Gastrocnemius medialis (tissue), 4 donors: Measurements from ENCODE around the gene MYO1E. TPM values are rescaled to one million over a fixed set of nuclear protein-coding genes. Genes with fewer than 3 reads are reported as not detected.

ENCODE experiments used
- ATAC-seq, 2 donors: fragments of 150-250 bp; one replicate each; pipeline ENCODE4 v1.9.1; 2016
- DNase-seq, 2 donors: peaks; one replicate each; pipeline ENCODE4 v3.0.0-alpha.2; 2019
- H3K27ac ChIP-seq, 4 donors: fragments of 200-600 bp; sonication (generic); 1 replicate in 1 of 4; 2 replicates in 3 of 4; pipeline ENCODE4 v1.5.1; 2016 to 2018; ENCODE audit warnings: mild to moderate bottlenecking in 2 of 4, moderate library complexity in 1 of 4
- H3K27me3 ChIP-seq, 3 donors: fragments of 200-600 bp; sonication (generic) in 2 of 3; 1 replicate in 1 of 3; 2 replicates in 2 of 3; pipeline versions ENCODE4 v1.5.1 to v1.6.0; 2016 to 2019; ENCODE audit warnings: mild to moderate bottlenecking in 1 of 3, moderate library complexity in 1 of 3
- H3K36me3 ChIP-seq, 2 donors: fragments of 200-600 bp; sonication (generic) in 1 of 2; one replicate each; pipeline ENCODE4 v1.5.1; 2017 to 2018
- H3K4me1 ChIP-seq, 2 donors: fragments of 200-600 bp; sonication (generic) in 1 of 2; one replicate each; pipeline ENCODE4 v1.5.1; 2016 to 2017; ENCODE audit warnings: mild to moderate bottlenecking in 2 of 2
- H3K4me3 ChIP-seq, 4 donors: fragments of 200-600 bp; sonication (generic) in 3 of 4; 1 replicate in 1 of 4; 2 replicates in 3 of 4; pipeline ENCODE4 v1.5.1; 2016 to 2019; ENCODE audit warnings: mild to moderate bottlenecking in 2 of 4
- H3K9me3 ChIP-seq, 3 donors: fragments of 200-600 bp; sonication (generic) in 2 of 3; 1 replicate in 1 of 3; 2 replicates in 2 of 3; pipeline ENCODE4 v1.5.1; 2016 to 2019
- CTCF ChIP-seq, 5 experiments: fragments of 450-650 bp in 3 of 5; fragments of 200-600 bp in 2 of 5; sonication (generic) in 2 of 5; IDR thresholded peaks in 4 of 5; conservative IDR thresholded peaks in 1 of 5; 1 replicate in 4 of 5; 2 replicates in 1 of 5; pipeline ENCODE4 v1.5.1; 2016 to 2019; ENCODE audit warnings: antibody characterized with exemption in 5 of 5, mild to moderate bottlenecking in 3 of 5, moderate library complexity in 3 of 5
- POLR2A ChIP-seq, 2 donors: fragments of 450-650 bp; IDR thresholded peaks; one replicate each; pipeline ENCODE4 v1.6.1; 2017; ENCODE audit warnings: antibody characterized with exemption in 2 of 2, mild to moderate bottlenecking in 2 of 2, moderate library complexity in 2 of 2
- in situ Hi-C, 4 donors: fragments of 200-750 bp; cut with MboI; loops; one replicate each; pipeline versions ENCODE4 v1.15.0 to v1.8.0; 2017; ENCODE audit warnings: low sequenced_read_pairs in 4 of 4
- intact Hi-C: fragments of 100-400 bp; cut with DNase I; formaldehyde crosslinking; loops from one replicate; pipeline ENCODE4 v1.15.1; 2023; ENCODE audit warnings: low total_unique reads
- total RNA-seq, 4 donors: library from RNA; depleted of rRNA; stranded (reverse); fragments of >200 nt; gene quantifications; one replicate each; pipeline versions ENCODE4 v1.1.0 to v1.2.3, GENCODE V29; 2016

Gene MYO1E
- total RNA-seq, 4 donors from 2014 or later, result 12.8 to 39.6 (median 30.7) TPM

GRCh38 chr15:59237924-59238331 lies 134.7 kb downstream of the MYO1E start:
- intact Hi-C loops, result loop anchor here (5.0 kb wide), 1 partner anchor 59 kb away; no protein-coding TSS in a partner anchor
- H3K4me3 ChIP-seq, result no peak overlapping the region
- peak overlapping the region in 2 of 4 donors; percentile 6 to 21 for H3K27ac ChIP-seq
- H3K36me3 ChIP-seq, result no peaks in the 10 kb centered on the region
- H3K9me3 ChIP-seq, result no peaks in the 10 kb centered on the region
- H3K27me3 ChIP-seq, result no peaks in the 10 kb centered on the region
- no peak for DNase-seq
- in situ Hi-C loops, result no loop called here
- no peak for TF ChIP-seq POLR2A (IDR thresholded peaks at IDR 0.05)
- no peak for TF ChIP-seq CTCF (IDR thresholded peaks at IDR 0.05 in 4 of 5, conservative IDR thresholded peaks at IDR 0.05 in 1 of 5)
- no peak for ATAC-seq
- peaks cover 12 to 13% of the 10 kb centered on the region in 2 donors for H3K4me1 ChIP-seq

DNA sequence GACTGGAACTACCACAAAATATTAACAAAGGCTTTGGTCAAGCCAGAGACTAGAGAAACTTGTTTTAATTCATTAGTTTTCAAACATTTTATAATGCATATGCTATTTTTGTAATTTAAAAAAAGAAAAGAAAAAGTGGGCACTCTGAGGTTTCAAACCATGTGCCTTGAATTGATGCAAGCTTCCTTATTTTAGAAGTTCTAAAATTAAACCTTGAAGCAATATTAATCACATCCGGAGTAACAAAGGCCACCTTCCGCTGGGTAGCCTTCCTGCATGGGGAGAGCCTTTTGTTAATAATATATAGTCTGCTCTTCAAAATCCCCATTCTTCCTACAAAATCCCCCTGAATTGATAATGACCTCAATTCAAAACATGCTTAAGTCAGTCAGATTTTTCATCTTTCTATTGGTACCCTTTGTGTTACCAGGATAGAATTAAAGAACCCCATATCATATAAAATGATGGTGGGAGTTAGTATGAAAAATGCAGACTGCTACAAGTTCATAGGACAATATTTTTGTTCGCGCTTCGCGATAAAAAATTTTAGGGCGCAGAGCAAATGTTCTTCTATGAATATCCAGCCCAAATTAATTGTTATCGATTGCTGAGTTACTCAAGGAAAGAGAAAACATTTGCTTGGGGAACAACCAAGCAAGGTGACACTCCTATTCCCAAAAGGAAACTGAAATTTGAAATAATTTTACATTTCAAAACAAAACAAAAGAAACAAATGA lies 135.4 kb downstream of the MYO1E start:
- intact Hi-C loops (loop anchor here (5.0 kb wide), 1 partner anchor 60 kb away; no protein-coding TSS in a partner anchor), in situ Hi-C loops (no loop called here)
- ATAC-seq (no peak), DNase-seq (no peak)
- Histone ChIP-seq H3K36me3 (no peaks in the 10 kb centered on the region), H3K4me3 (no peak overlapping the region), H3K4me1 (peaks cover 12 to 13% of the 10 kb centered on the region in 2 donors), H3K27me3 (no peaks in the 10 kb centered on the region), H3K27ac (peak overlapping the region in 3 of 4 donors; percentile 2 to 21 (median 16)), H3K9me3 (no peaks in the 10 kb centered on the region)
- no peak for TF ChIP-seq POLR2A (IDR thresholded peaks at IDR 0.05)
- no peak for TF ChIP-seq CTCF (IDR thresholded peaks at IDR 0.05 in 4 of 5, conservative IDR thresholded peaks at IDR 0.05 in 1 of 5)

GRCh38 chr15:59236394-59236793 lies 136.3 kb downstream of the MYO1E start:
- DNase-seq (no peak), ATAC-seq (no peak)
- H3K27ac ChIP-seq, result peak overlapping the region in 3 of 4 donors; percentile 2 to 16 (median 12)
- peaks cover 0 to 6% of the 10 kb centered on the region in 2 donors for H3K36me3 ChIP-seq
- H3K4me3 ChIP-seq, result no peak overlapping the region
- no peak for TF ChIP-seq CTCF (IDR thresholded peaks at IDR 0.05 in 4 of 5, conservative IDR thresholded peaks at IDR 0.05 in 1 of 5)
- TF ChIP-seq POLR2A (IDR thresholded peaks at IDR 0.05), result no peak
- intact Hi-C loops (loop anchor here (5.0 kb wide), 1 partner anchor 61 kb away; no protein-coding TSS in a partner anchor), in situ Hi-C loops (no loop called here)
- H3K9me3 ChIP-seq, result no peaks in the 10 kb centered on the region
- peaks cover 12 to 13% of the 10 kb centered on the region in 2 donors for H3K4me1 ChIP-seq
- H3K27me3 ChIP-seq, result no peaks in the 10 kb centered on the region

DNA sequence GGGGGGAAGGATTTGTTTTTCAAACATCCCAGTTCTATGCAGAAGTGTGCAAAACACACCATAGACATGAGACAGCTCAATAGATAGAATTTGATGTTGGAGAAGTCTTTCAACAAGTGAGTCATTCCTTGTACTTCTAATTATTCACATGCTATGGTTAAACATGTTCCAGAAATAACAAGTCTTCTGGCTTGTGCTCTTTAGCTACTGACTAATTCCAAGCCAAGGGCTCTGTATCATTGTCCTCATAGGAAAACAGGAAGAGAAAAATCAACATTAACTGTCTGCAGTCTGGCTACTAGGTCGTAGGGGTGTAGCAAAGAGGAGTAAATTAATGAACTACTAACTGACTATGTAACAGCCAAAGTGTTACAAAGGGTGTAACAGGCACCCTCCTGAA lies 140.2 kb downstream of the MYO1E start:
- H3K27me3 ChIP-seq, result no peaks in the 10 kb centered on the region
- no peak overlapping the region for H3K27ac ChIP-seq
- peaks cover 0 to 11% of the 10 kb centered on the region in 2 donors for H3K36me3 ChIP-seq
- H3K4me3 ChIP-seq, result no peak overlapping the region
- H3K9me3 ChIP-seq, result no peaks in the 10 kb centered on the region
- ATAC-seq, result peak in 1 of 2 donors; percentile 60
- TF ChIP-seq POLR2A (IDR thresholded peaks at IDR 0.05) (no peak), CTCF (IDR thresholded peaks at IDR 0.05 in 4 of 5, conservative IDR thresholded peaks at IDR 0.05 in 1 of 5) (no peak)
- DNase-seq, result no peak
- H3K4me1 ChIP-seq, result peaks cover 10 to 12% of the 10 kb centered on the region in 2 donors
- intact Hi-C loops, result no loop called here
- in situ Hi-C loops, result no loop called here
